ENCODE data around the gene TIPIN. TPM values are rescaled to one million over a fixed set of nuclear protein-coding genes. Genes with fewer than 3 reads are reported as not detected.
"Not testable (repeated sequence)": the region's sequence is repeated elsewhere in the genome, so short reads cannot be mapped to it uniquely, and the experiment has no call there.

The TIPIN gene
- total RNA-seq, 4 donors from 2014 or later, result 2.9 to 9.1 (median 4.3) TPM

- WGBS, 2 donors (ENCODE audit: low coverage in 1 of 2), result 0 to 2% methylated on average over 12 of the region's 12 CpGs
- no peaks in the 10 kb centered on the region for H3K9me3 ChIP-seq
- H3K27me3 ChIP-seq, result no peaks in the 10 kb centered on the region
- ATAC-seq, result no peak
- H3K36me3 ChIP-seq, result peaks cover 0 to 20% of the 10 kb centered on the region in 2 donors
- peaks cover 0 to 14% (median 0%) of the 10 kb centered on the region in 3 donors for H3K4me1 ChIP-seq
- H3K27ac ChIP-seq, result peak overlapping the region; percentile 61 to 87 (median 82)
- no peak for TF ChIP-seq POLR2AphosphoS5 (IDR thresholded peaks at IDR 0.05)
- no peak for TF ChIP-seq EP300 (IDR thresholded peaks at IDR 0.05)
- no peak for TF ChIP-seq POLR2A (IDR thresholded peaks at IDR 0.05)
- no peak for TF ChIP-seq CTCF (IDR thresholded peaks at IDR 0.05)
- peak overlapping the region; percentile 58 to 61 for H3K4me3 ChIP-seq
These were observed 467 bp downstream of the TIPIN start for GRCh38 chr15:66356077-66356358.

- 47 to 100% methylated on average over 1 to 5 of the region's 5 CpGs for WGBS, 2 donors (ENCODE audit: low coverage in 1 of 2)
- not testable (repeated sequence) for H3K9me3 ChIP-seq, H3K4me1 ChIP-seq, H3K27me3 ChIP-seq, H3K4me3 ChIP-seq, H3K27ac ChIP-seq, ATAC-seq
- peaks cover 0 to 73% of the 10 kb centered on the region in 2 donors for H3K36me3 ChIP-seq
These were observed 8.0 kb downstream of the TIPIN start for GRCh38 chr15:66348530-66348929.

- H3K4me3 ChIP-seq, result no peak overlapping the region
- TF ChIP-seq POLR2A (IDR thresholded peaks at IDR 0.05) (no peak), CTCF (IDR thresholded peaks at IDR 0.05) (no peak), POLR2AphosphoS5 (IDR thresholded peaks at IDR 0.05) (no peak), EP300 (IDR thresholded peaks at IDR 0.05) (no peak)
- H3K4me1 ChIP-seq, result no peaks in the 10 kb centered on the region
- WGBS, 2 donors (ENCODE audit: low coverage in 1 of 2), result 87 to 91% methylated on average over 6 to 14 of the region's 14 CpGs
- H3K27ac ChIP-seq, result no peak overlapping the region
- peaks cover 0 to 100% of the 10 kb centered on the region in 2 donors for H3K36me3 ChIP-seq
- no peaks in the 10 kb centered on the region for H3K9me3 ChIP-seq
- ATAC-seq, result no peak
- H3K27me3 ChIP-seq, result no peaks in the 10 kb centered on the region
These were observed 27.7 kb downstream of the TIPIN start for GRCh38 chr15:66328771-66329170.

- WGBS, 2 donors (ENCODE audit: low coverage in 1 of 2), result 88 to 100% methylated on average over 2 to 4 of the region's 4 CpGs
- H3K9me3 ChIP-seq, result no peaks in the 10 kb centered on the region
- no peaks in the 10 kb centered on the region for H3K4me1 ChIP-seq
- peaks cover 0 to 100% of the 10 kb centered on the region in 2 donors for H3K36me3 ChIP-seq
- no peak for TF ChIP-seq CTCF (IDR thresholded peaks at IDR 0.05)
- no peak for TF ChIP-seq POLR2AphosphoS5 (IDR thresholded peaks at IDR 0.05)
- no peak for TF ChIP-seq POLR2A (IDR thresholded peaks at IDR 0.05)
- TF ChIP-seq EP300 (IDR thresholded peaks at IDR 0.05), result no peak
- no peak for ATAC-seq
- no peak overlapping the region for H3K4me3 ChIP-seq
- no peaks in the 10 kb centered on the region for H3K27me3 ChIP-seq
- no peak overlapping the region for H3K27ac ChIP-seq
These were observed 28.7 kb downstream of the TIPIN start for GRCh38 chr15:66327736-66328135.

GRCh38 chr15:66326051-66326450 is 30.4 kb downstream of the TIPIN start:
- H3K36me3 ChIP-seq, result peaks cover 0 to 100% of the 10 kb centered on the region in 2 donors
- no peaks in the 10 kb centered on the region for H3K27me3 ChIP-seq

GRCh38 chr15:66323312-66323928 is 33.1 kb downstream of the TIPIN start:
- WGBS, 2 donors (ENCODE audit: low coverage in 1 of 2), result 72 to 78% methylated on average over 12 of the region's 12 CpGs
- Histone ChIP-seq H3K4me3 (no peak overlapping the region), H3K36me3 (peaks cover 0 to 100% of the 10 kb centered on the region in 2 donors), H3K27ac (no peak overlapping the region), H3K9me3 (no peaks in the 10 kb centered on the region), H3K4me1 (no peaks in the 10 kb centered on the region), H3K27me3 (no peaks in the 10 kb centered on the region)
- ATAC-seq, result no peak
- TF ChIP-seq EP300 (IDR thresholded peaks at IDR 0.05) (no peak), POLR2A (IDR thresholded peaks at IDR 0.05) (no peak), CTCF (IDR thresholded peaks at IDR 0.05) (no peak), POLR2AphosphoS5 (IDR thresholded peaks at IDR 0.05) (no peak)

More at GRCh38 chr15:66326051-66326450, 30.4 kb downstream of the TIPIN start:
- H3K27ac ChIP-seq, result no peak overlapping the region
- no peak overlapping the region for H3K4me3 ChIP-seq
- WGBS, 2 donors (ENCODE audit: low coverage in 1 of 2), result 78 to 88% methylated on average over 6 to 9 of the region's 11 CpGs
- TF ChIP-seq POLR2A (IDR thresholded peaks at IDR 0.05) (no peak), EP300 (IDR thresholded peaks at IDR 0.05) (no peak)
- no peak for ATAC-seq
- no peaks in the 10 kb centered on the region for H3K9me3 ChIP-seq
- no peaks in the 10 kb centered on the region for H3K4me1 ChIP-seq

Measured in gastroesophageal sphincter (tissue), 4 donors.